ENCODE measurements around the gene FBLN2.

FBLN2 gene

GRCh38 chr3:13566453-13566748, 17.5 kb downstream of the FBLN2 start:
- in situ Hi-C loops (cut with HindIII; ENCODE audit: low pct_ligation_motif_present, low sequenced_read_pairs): no loop called here
- H3K27ac ChIP-seq: no peak overlapping the region
- H3K36me3 ChIP-seq (replicated peaks): no peaks in the 10 kb centered on the region
- no peaks in the 10 kb centered on the region for H3K27me3 ChIP-seq (replicated peaks)
- TF ChIP-seq CTCF (IDR thresholded peaks at IDR 0.05; ENCODE audit: low read depth, low read length, missing control alignments): no peak
- H3K4me3 ChIP-seq (ENCODE audit: low read depth, low read length): no peak overlapping the region
- DNase-seq: no peak

- no peak for TF ChIP-seq CTCF (IDR thresholded peaks at IDR 0.05; ENCODE audit: low read depth, low read length, missing control alignments)
- H3K27me3 ChIP-seq (replicated peaks): no peaks in the 10 kb centered on the region
- in situ Hi-C loops (cut with HindIII; ENCODE audit: low pct_ligation_motif_present, low sequenced_read_pairs): no loop called here
- no peak overlapping the region for H3K27ac ChIP-seq
- H3K36me3 ChIP-seq (replicated peaks): no peaks in the 10 kb centered on the region
- H3K4me3 ChIP-seq (ENCODE audit: low read depth, low read length): no peak overlapping the region
- DNase-seq: no peak
Measured at GRCh38 chr3:13566769-13567310, 17.9 kb downstream of the FBLN2 start.

GRCh38 chr3:13567684-13568514, 19.0 kb downstream of the FBLN2 start:
- Histone ChIP-seq H3K27ac (no peak overlapping the region), H3K36me3 (replicated peaks) (no peaks in the 10 kb centered on the region), H3K4me3 (ENCODE audit: low read depth, low read length) (no peak overlapping the region), H3K27me3 (replicated peaks) (no peaks in the 10 kb centered on the region)
- in situ Hi-C loops (cut with HindIII; ENCODE audit: low pct_ligation_motif_present, low sequenced_read_pairs): no loop called here
- TF ChIP-seq CTCF (IDR thresholded peaks at IDR 0.05; ENCODE audit: low read depth, low read length, missing control alignments): no peak
- DNase-seq: no peak

GRCh38 chr3:13568515-13569028, 19.6 kb downstream of the FBLN2 start:
- no peak for DNase-seq
- no peaks in the 10 kb centered on the region for H3K36me3 ChIP-seq (replicated peaks)
- H3K27ac ChIP-seq: no peak overlapping the region
- H3K4me3 ChIP-seq (ENCODE audit: low read depth, low read length): no peak overlapping the region
- no peak for TF ChIP-seq CTCF (IDR thresholded peaks at IDR 0.05; ENCODE audit: low read depth, low read length, missing control alignments)
- H3K27me3 ChIP-seq (replicated peaks): no peaks in the 10 kb centered on the region
- in situ Hi-C loops (cut with HindIII; ENCODE audit: low pct_ligation_motif_present, low sequenced_read_pairs): no loop called here

- H3K36me3 ChIP-seq (replicated peaks): no peaks in the 10 kb centered on the region
- TF ChIP-seq CTCF (IDR thresholded peaks at IDR 0.05; ENCODE audit: low read depth, low read length, missing control alignments): no peak
- H3K27me3 ChIP-seq (replicated peaks): no peaks in the 10 kb centered on the region
- in situ Hi-C loops (cut with HindIII; ENCODE audit: low pct_ligation_motif_present, low sequenced_read_pairs): no loop called here
- H3K4me3 ChIP-seq (ENCODE audit: low read depth, low read length): no peak overlapping the region
- no peak for DNase-seq
- no peak overlapping the region for H3K27ac ChIP-seq
Measured at GRCh38 chr3:13569201-13569600, 20.3 kb downstream of the FBLN2 start.

Data from brain microvascular endothelial cell (primary cell).